Small intestine (tissue), 4 donors: ENCODE data around the gene CAPN14. TPM values are rescaled to one million over a fixed set of nuclear protein-coding genes. Genes with fewer than 3 reads are reported as not detected.

Source experiments
- polyA plus RNA-seq, 4 donors: library from polyadenylated mRNA; stranded (reverse) in 3 of 4; unstranded in 1 of 4; fragments of 200-250 nt in 3 of 4; fragments of 120-200 nt in 1 of 4; gene quantifications; one replicate each; pipeline versions ENCODE4 v1.2.1 to v1.2.3, GENCODE V29; 2013
- donor health status: healthy with polysubstance abuse.
- donor health status: Bipolar disorder and iron deficiency.
- donor health status: healthy.

The CAPN14 gene
- polyA plus RNA-seq, 4 donors = 0.06 to 0.15 TPM; not detected in 2

Other genes starting within 250 kb of the CAPN14 start
- 1 to 10 TPM in 2 of 4 donors, under 1 TPM in 1, not detected in 1; 0.24 to 8.2 (median 2.2) TPM for gene GALNT14, start 79.1 kb downstream of the CAPN14 start, polyA plus RNA-seq
- 1 to 10 TPM in 3 of 4 donors, under 1 TPM in 1; 0.22 to 2.7 (median 1.9) TPM for gene EHD3, start 16.6 kb upstream of the CAPN14 start, polyA plus RNA-seq
- gene XDH, start 197.2 kb upstream of the CAPN14 start, polyA plus RNA-seq = 100 to 1,000 TPM in 1 of 4 donors, 10 to 100 TPM in 3; 29.8 to 115 (median 37.2) TPM